GM12878 (cell line): Measurements from ENCODE around the gene CRYL1. TPM values are rescaled to one million over a fixed set of nuclear protein-coding genes. Genes with fewer than 3 reads are reported as not detected.

Experiments
- ATAC-seq: fragments of 200-7000 bp; cut with Tn5 transposase; 3 replicates; pipeline ENCODE4 v1.9.1; 2020; ENCODE audit warnings: mild to moderate bottlenecking, moderate library complexity
- BruUV-seq: library from RNA; stranded (reverse); fragments of 400-500 nt; replicated peaks from 2 replicates; lab custom pipeline; 2021; lab: Mats Ljungman, UMichigan
- CTCF ChIA-PET: fragments of 300-600 bp; sonication (Branson Sonifier 250); formaldehyde crosslinking; extraction: SDS; loops from one replicate; lab custom pipeline; 2021; ENCODE audit warnings: inconsistent platforms; lab: Yijun Ruan, JAX
- POLR2A ChIA-PET: fragments of 350-600 bp; formaldehyde crosslinking; extraction: SDS; loops from one replicate; lab custom pipeline; 2021; ENCODE audit warnings: inconsistent platforms; lab: Charles Lee
- RAD21 ChIA-PET: fragments of 300-600 bp; sonication (Branson Sonifier 250); formaldehyde crosslinking; loops from one replicate; lab custom pipeline; 2023; ENCODE audit warnings: antibody characterized with exemption; ENCODE audit not compliant: unreplicated experiment; lab: Charles Lee
- SMC1A ChIA-PET: fragments of 300-600 bp; sonication (Branson Sonifier 250); formaldehyde crosslinking; loops from one replicate; lab custom pipeline; 2023; ENCODE audit not compliant: unreplicated experiment, uncharacterized antibody; lab: Charles Lee
- DNase-seq: peaks from one replicate; pipeline ENCODE4 v3.0.0-alpha.2; 2011; ENCODE audit warnings: low read depth, low spot score
- FAIRE-seq: peaks from 3 replicates; lab custom pipeline; 2011; peaks lifted over from hg19 to GRCh38; lab: Jason Lieb, UNC
- H2AFZ ChIP-seq: 2 replicates; pipeline ENCODE4 v1.6.0; 2011; ENCODE audit warnings: low read depth, low read length, control low read depth; ENCODE audit not compliant: control insufficient read depth
- H3K27ac ChIP-seq: 2 replicates; pipeline ENCODE4 v1.5.1; 2011; ENCODE audit warnings: control low read depth; ENCODE audit not compliant: control insufficient read depth, insufficient read depth
- H3K27me3 ChIP-seq, 2 experiments: replicated peaks in 1 of 2; 2 replicates each; pipeline versions ENCODE4 v1.6.0 to v1.6.1; 2011; ENCODE audit warnings: low read length in 1 of 2; ENCODE audit not compliant: control insufficient read depth in 2 of 2, insufficient read depth in 2 of 2
- H3K36me3 ChIP-seq, 2 experiments: 2 replicates each; pipeline ENCODE4 v1.5.1; 2011; ENCODE audit warnings: low read length in 1 of 2; ENCODE audit not compliant: control insufficient read depth in 2 of 2, insufficient read depth in 2 of 2
- H3K4me1 ChIP-seq: 2 replicates; pipeline ENCODE4 v1.6.1; 2011; ENCODE audit warnings: mild to moderate bottlenecking, low read length, moderate library complexity, mixed read lengths; ENCODE audit not compliant: control insufficient read depth, insufficient read depth
- H3K4me2 ChIP-seq: 2 replicates; pipeline ENCODE4 v1.6.0; 2011; ENCODE audit warnings: control low read depth; ENCODE audit not compliant: control insufficient read depth, insufficient read depth
- H3K4me3 ChIP-seq: fragments of 200-600 bp; sonication (generic); 2 replicates; pipeline ENCODE4 v1.5.1; 2016
- H3K79me2 ChIP-seq: 2 replicates; pipeline ENCODE4 v1.6.0; 2011; ENCODE audit warnings: low read length; ENCODE audit not compliant: control insufficient read depth, insufficient read depth
- H3K9ac ChIP-seq: 2 replicates; pipeline ENCODE4 v1.8.0; 2011; ENCODE audit warnings: low read length, control low read depth, mixed read lengths; ENCODE audit not compliant: control insufficient read depth, insufficient read depth
- H3K9me3 ChIP-seq: replicated peaks from 3 replicates; pipeline ENCODE4 v1.5.1; 2011; ENCODE audit warnings: mild to moderate bottlenecking, low read length; ENCODE audit not compliant: control insufficient read depth, insufficient read depth
- H4K20me1 ChIP-seq: 2 replicates; pipeline ENCODE4 v1.6.0; 2011; ENCODE audit not compliant: control insufficient read depth, insufficient read depth
- BACH1 ChIP-seq: fragments of 450-650 bp; IDR thresholded peaks from 2 replicates; pipeline ENCODE4 v1.6.1; 2017; ENCODE audit warnings: mild to moderate bottlenecking, borderline replicate concordance
- BRCA1 ChIP-seq: IDR thresholded peaks from 2 replicates; pipeline ENCODE4 v1.6.1; 2011; ENCODE audit warnings: low read depth, low read length, improper control_type of control experiment
- CREB1 ChIP-seq: IDR thresholded peaks from 2 replicates; pipeline ENCODE4 v1.6.1; 2012; ENCODE audit warnings: low read depth, mild to moderate bottlenecking, inconsistent platforms
- CUX1 ChIP-seq: IDR thresholded peaks from 2 replicates; pipeline ENCODE4 v1.6.1; 2012; ENCODE audit warnings: improper control_type of control experiment, low read depth, low read length; ENCODE audit not compliant: insufficient replicate concordance
- HCFC1 ChIP-seq: fragments of 150-350 bp; IDR thresholded peaks from 2 replicates; pipeline ENCODE4 v1.6.1; 2014; ENCODE audit warnings: low read length
- IRF5 ChIP-seq: fragments of 450-650 bp; IDR thresholded peaks from 2 replicates; pipeline ENCODE4 v1.6.1; 2017; ENCODE audit warnings: borderline replicate concordance
- MEF2B ChIP-seq: fragments of 450-650 bp; IDR thresholded peaks from 2 replicates; pipeline ENCODE4 v1.6.1; 2018; ENCODE audit warnings: mild to moderate bottlenecking, moderate library complexity; ENCODE audit not compliant: partially characterized antibody, poor library complexity, severe bottlenecking
- NFXL1 ChIP-seq: fragments of 450-650 bp; IDR thresholded peaks from 2 replicates; pipeline ENCODE4 v1.6.1; 2017; ENCODE audit warnings: antibody characterized with exemption, mild to moderate bottlenecking, borderline replicate concordance
- SIN3A ChIP-seq: IDR thresholded peaks from 2 replicates; pipeline ENCODE4 v1.6.1; 2012; ENCODE audit warnings: low read depth, low read length, improper control_type of control experiment
- SMARCA5 ChIP-seq: fragments of 450-650 bp; IDR thresholded peaks from 2 replicates; pipeline ENCODE4 v1.6.1; 2017; ENCODE audit warnings: mild to moderate bottlenecking
- SUZ12 ChIP-seq: fragments of 200-600 bp; sonication (generic); IDR thresholded peaks from one replicate; pipeline ENCODE4 v1.6.1; 2018; ENCODE audit warnings: antibody characterized with exemption, mild to moderate bottlenecking; ENCODE audit not compliant: unreplicated experiment
- WGBS: methylation state at CpG from one replicate; pipeline ENCODE4 v1.1.6; 2016; ENCODE audit warnings: low lambda C conversion rate; ENCODE audit not compliant: insufficient replicate concordance, insufficient coverage; ENCODE audit errors: missing lambda C conversion rate; 5-methylcytosine and 5-hydroxymethylcytosine counted together
- in situ Hi-C: fragments of 300-500 bp; cut with MboI; formaldehyde crosslinking; loops from 9 replicates; pipeline ENCODE4 v1.14.3; 2018; ENCODE audit warnings: mixed read lengths
- intact Hi-C: fragments of 100-400 bp; cut with micrococcal nuclease; formaldehyde crosslinking; loops from one replicate; pipeline ENCODE4 v1.14.2; 2022; ENCODE audit not compliant: unreplicated experiment
- polyA plus RNA-seq, 11 experiments: library from polyadenylated mRNA; depleted of rRNA in 4 of 11; unstranded in 6 of 11; stranded (reverse) in 5 of 11; fragments of >200 nt; fragmentation: Nextera tagmentation in 4 of 11; fragmentation: Illumina TruSeq in 1 of 11; extraction: Ambion mirVana in 4 of 11; extraction: Trizol in 1 of 11; gene quantifications; 1 replicate in 1 of 11; 2 replicates in 10 of 11; pipeline versions ENCODE4 v1.2.1 to v1.2.3, GENCODE V29; 2011 to 2016; ENCODE audit warnings: inconsistent platforms in 2 of 11, missing spikeins in 2 of 11, low read depth in 1 of 11
- total RNA-seq, 4 experiments: library from RNA; depleted of rRNA in 3 of 4; stranded (reverse); fragments of >200 nt in 3 of 4; fragmentation: Illumina TruSeq in 1 of 4; extraction: Trizol in 1 of 4; gene quantifications; 2 replicates each; pipeline versions ENCODE4 v1.2.1 to v1.2.3, GENCODE V29; 2013 to 2021
- TF ChIP-seq, protein P1 (sequence below): fragments of 450-650 bp; IDR thresholded peaks from 2 replicates; pipeline ENCODE4 v1.6.1; 2017; ENCODE audit warnings: mild to moderate bottlenecking, moderate library complexity

Gene CRYL1
- total and polyA plus RNA-seq, 10 of the 15 experiments (the other 5 are each of a cell fraction or from before 2014, with no cell fraction given) = 5.5 to 36.7 (median 12.2) TPM

GRCh38 chr13:20473888-20474287 is 51.8 kb downstream of the CRYL1 start:
- in situ Hi-C loops (loop anchor here (5.0 kb wide), 1 partner anchor 52 kb away; no protein-coding TSS in a partner anchor), intact Hi-C loops (no loop called here)
- DNase-seq (no peak), FAIRE-seq (no peak), ATAC-seq (no peak)
- Histone ChIP-seq H3K4me3 (no peak overlapping the region), H3K36me3 (no peaks in the 10 kb centered on the region), H3K9me3 (no peaks in the 10 kb centered on the region), H2AFZ (no peak overlapping the region), H4K20me1 (no peaks in the 10 kb centered on the region), H3K27me3 (no peaks in the 10 kb centered on the region), H3K4me2 (no peak overlapping the region), H3K9ac (no peak overlapping the region), H3K79me2 (no peaks in the 10 kb centered on the region), H3K27ac (no peak overlapping the region), H3K4me1 (peaks cover 15% of the 10 kb centered on the region)
- ChIA-PET RAD21 (interaction anchor here (1.1 kb wide), 1 partner anchor 62 kb away, joined by 3 read pairs; no protein-coding TSS in a partner anchor), CTCF (interaction anchor here (0.8 to 1.6 kb wide), 2 partner anchors 15 to 277 kb away, joined by 4 read pairs; no protein-coding TSS in a partner anchor), POLR2A (no interaction called here), SMC1A (no interaction called here)
- TF ChIP-seq MEF2B = no peak
- TF ChIP-seq CUX1 = no peak
- no peak for TF ChIP-seq SUZ12
- no peak for TF ChIP-seq BRCA1
- TF ChIP-seq SIN3A = no peak
- TF ChIP-seq CREB1 = no peak
- no peak for TF ChIP-seq HCFC1
- no peak for TF ChIP-seq SMARCA5
- TF ChIP-seq, protein P1, sequence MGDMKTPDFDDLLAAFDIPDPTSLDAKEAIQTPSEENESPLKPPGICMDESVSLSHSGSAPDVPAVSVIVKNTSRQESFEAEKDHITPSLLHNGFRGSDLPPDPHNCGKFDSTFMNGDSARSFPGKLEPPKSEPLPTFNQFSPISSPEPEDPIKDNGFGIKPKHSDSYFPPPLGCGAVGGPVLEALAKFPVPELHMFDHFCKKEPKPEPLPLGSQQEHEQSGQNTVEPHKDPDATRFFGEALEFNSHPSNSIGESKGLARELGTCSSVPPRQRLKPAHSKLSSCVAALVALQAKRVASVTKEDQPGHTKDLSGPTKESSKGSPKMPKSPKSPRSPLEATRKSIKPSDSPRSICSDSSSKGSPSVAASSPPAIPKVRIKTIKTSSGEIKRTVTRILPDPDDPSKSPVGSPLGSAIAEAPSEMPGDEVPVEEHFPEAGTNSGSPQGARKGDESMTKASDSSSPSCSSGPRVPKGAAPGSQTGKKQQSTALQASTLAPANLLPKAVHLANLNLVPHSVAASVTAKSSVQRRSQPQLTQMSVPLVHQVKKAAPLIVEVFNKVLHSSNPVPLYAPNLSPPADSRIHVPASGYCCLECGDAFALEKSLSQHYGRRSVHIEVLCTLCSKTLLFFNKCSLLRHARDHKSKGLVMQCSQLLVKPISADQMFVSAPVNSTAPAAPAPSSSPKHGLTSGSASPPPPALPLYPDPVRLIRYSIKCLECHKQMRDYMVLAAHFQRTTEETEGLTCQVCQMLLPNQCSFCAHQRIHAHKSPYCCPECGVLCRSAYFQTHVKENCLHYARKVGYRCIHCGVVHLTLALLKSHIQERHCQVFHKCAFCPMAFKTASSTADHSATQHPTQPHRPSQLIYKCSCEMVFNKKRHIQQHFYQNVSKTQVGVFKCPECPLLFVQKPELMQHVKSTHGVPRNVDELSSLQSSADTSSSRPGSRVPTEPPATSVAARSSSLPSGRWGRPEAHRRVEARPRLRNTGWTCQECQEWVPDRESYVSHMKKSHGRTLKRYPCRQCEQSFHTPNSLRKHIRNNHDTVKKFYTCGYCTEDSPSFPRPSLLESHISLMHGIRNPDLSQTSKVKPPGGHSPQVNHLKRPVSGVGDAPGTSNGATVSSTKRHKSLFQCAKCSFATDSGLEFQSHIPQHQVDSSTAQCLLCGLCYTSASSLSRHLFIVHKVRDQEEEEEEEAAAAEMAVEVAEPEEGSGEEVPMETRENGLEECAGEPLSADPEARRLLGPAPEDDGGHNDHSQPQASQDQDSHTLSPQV = no peak
- TF ChIP-seq IRF5 = no peak
- no peak for TF ChIP-seq NFXL1
- TF ChIP-seq BACH1 = no peak
- WGBS = 74% methylated on average over 6 of the region's 6 CpGs
- no TSS peak for BruUV-seq
